Adipose tissue (tissue), 3 donors: ENCODE data around the gene C11orf58. TPM values are rescaled to one million over a fixed set of nuclear protein-coding genes. Genes with fewer than 3 reads are reported as not detected.

Experiments used
- H3K27ac ChIP-seq: one replicate; pipeline ENCODE4 v1.5.1; 2013; ENCODE audit warnings: low read depth, low read length
- WGBS, 3 donors: extraction: QIAGEN DNeasy Blood & Tissue Kit; methylation state at CpG; one replicate each; pipeline ENCODE4 v1.1.7; 2013; 5-methylcytosine and 5-hydroxymethylcytosine counted together
- polyA plus RNA-seq, 3 donors: library from polyadenylated mRNA; stranded (reverse); fragments of 200-250 nt; gene quantifications; one replicate each; pipeline ENCODE4 v1.2.3, GENCODE V29; 2013
- donor health status: healthy with polysubstance abuse.
- donor health status: Bipolar disorder and iron deficiency.
- donor health status: healthy.

Gene C11orf58
- polyA plus RNA-seq, 3 donors, result 70.1 to 147 (median 105) TPM

- WGBS, 3 donors, result 71 to 93% (median 89%) methylated on average over 3 of the region's 3 CpGs
- H3K27ac ChIP-seq, result no peak overlapping the region
Observed at GRCh38 chr11:16793511-16793910, 55.1 kb downstream of the C11orf58 start.

GRCh38 chr11:16794047-16794818 lies 55.8 kb downstream of the C11orf58 start:
- H3K27ac ChIP-seq, result no peak overlapping the region
- WGBS, 3 donors, result 92 to 93% (median 93%) methylated on average over 17 of the region's 17 CpGs

DNA sequence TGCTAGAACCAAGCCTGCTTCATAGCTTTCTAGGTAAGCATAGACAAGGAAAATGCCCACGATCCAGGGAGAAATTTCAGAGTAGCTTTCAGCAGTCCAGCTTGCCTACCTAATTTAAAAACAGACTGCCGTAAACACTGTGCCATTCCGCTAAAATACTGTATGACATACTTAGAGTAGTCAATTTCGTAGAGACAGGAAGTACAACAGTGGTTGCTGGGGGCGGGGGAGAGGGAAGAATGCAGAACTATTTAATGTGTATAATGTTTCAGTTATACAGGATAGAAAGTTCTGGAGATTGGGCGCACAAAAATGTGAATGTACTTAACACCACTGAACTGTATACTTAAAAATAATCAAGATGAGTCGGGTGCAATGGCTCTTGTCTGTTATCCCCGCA lies 56.7 kb downstream of the C11orf58 start:
- no peak overlapping the region for H3K27ac ChIP-seq
- WGBS, 3 donors, result 66 to 86% (median 68%) methylated on average over 8 of the region's 8 CpGs

DNA sequence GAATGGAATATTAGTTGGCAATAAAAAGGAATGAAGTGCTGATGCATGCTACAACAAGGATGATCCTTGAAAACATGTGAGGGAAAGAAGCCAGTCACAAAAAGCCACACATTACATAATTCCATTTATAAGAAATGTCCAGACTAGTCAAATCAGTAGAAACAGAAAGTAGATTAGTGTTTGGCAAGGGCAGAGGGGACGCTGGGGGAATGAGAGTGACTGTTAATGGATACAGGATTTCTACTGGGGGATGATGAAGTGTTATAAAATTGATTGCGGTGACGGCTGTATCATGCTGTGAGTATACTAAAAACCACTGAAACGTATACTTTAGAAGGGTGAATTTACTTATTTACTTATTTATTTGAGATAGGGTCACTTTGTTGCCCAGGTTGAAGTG lies 57.9 kb downstream of the C11orf58 start:
- 89 to 93% (median 92%) methylated on average over 4 of the region's 4 CpGs for WGBS, 3 donors

GRCh38 chr11:16797776-16798175 lies 59.3 kb downstream of the C11orf58 start:
- 68 to 83% (median 76%) methylated on average over 3 of the region's 3 CpGs for WGBS, 3 donors

More for the DNA sequence above, 57.9 kb downstream of the C11orf58 start:
- H3K27ac ChIP-seq, result no peak overlapping the region

DNA sequence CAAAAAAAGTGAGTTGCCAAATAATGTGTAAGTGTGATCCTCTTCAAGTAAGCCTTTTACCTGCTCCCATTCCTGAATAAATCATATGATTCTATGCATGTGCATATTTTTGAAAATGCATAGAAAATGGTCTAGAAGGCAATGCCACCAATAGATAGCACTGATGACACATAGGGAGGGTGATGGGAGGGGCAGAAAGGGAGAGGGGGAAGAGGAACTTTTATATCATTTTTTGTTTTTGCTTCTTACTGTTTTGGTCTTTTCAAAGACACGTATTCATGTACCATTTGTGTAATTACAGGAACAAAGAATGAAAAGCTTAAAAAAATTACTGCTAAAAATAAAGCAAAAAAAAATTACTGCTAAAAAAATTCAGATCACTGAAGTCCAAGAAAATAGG lies 60.8 kb downstream of the C11orf58 start:
- H3K27ac ChIP-seq, result no peak overlapping the region
- WGBS, 3 donors, result 63 to 90% (median 65%) methylated on average over 1 of the region's 1 CpG

More at GRCh38 chr11:16797776-16798175, 59.3 kb downstream of the C11orf58 start:
- no peak overlapping the region for H3K27ac ChIP-seq

- no peak overlapping the region for H3K27ac ChIP-seq
Observed at GRCh38 chr11:16799890-16800289, 61.4 kb downstream of the C11orf58 start.

DNA sequence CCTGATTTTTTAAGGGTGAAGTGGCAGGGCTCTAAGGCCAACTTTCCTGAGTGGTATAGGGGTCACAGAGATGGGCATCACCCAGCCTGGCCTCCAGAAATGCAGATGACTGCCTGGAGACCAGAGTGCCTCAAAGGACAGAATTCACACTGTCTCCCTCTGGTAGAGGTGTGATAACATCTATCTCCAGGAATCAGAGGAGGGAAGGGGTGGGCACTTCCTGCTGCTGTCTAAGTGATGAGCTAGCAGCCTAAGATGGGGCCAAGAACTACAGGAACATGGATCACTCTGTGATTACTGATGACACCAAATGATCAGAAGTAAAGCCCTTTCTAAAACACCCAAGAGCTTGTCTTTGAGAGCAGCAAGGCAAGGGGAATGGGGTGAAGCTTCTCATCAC lies 61.9 kb downstream of the C11orf58 start:
- H3K27ac ChIP-seq, result no peak overlapping the region

GRCh38 chr11:16801288-16801980 lies 63.0 kb downstream of the C11orf58 start:
- no peak overlapping the region for H3K27ac ChIP-seq
- WGBS, 3 donors, result 92 to 94% (median 93%) methylated on average over 10 of the region's 10 CpGs

- no peak overlapping the region for H3K27ac ChIP-seq
- 37 to 47% (median 39%) methylated on average over 7 of the region's 7 CpGs for WGBS, 3 donors
Observed at GRCh38 chr11:16804104-16804947, 65.9 kb downstream of the C11orf58 start.

DNA sequence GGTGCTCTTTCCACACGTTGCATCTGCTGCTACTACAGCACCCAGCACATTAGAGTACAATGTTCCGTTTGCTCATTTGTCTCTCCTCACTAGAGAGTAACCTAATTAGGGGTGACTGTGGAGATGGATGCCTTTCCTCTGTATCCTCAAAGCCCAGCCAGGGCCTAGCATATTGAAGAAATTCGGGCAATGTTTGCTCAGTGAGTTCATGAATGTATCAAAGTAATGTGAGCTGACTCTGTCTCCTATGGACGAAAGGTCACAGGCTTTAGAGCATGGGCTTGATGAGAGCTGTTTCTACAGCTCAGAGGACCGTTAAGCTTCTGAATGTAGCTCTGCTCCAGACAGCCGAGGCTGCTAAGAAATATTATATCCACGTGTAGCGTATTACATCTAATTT lies 67.5 kb downstream of the C11orf58 start:
- WGBS, 3 donors, result 76 to 82% (median 78%) methylated on average over 8 of the region's 8 CpGs
- no peak overlapping the region for H3K27ac ChIP-seq

GRCh38 chr11:16806791-16807190 lies 68.3 kb downstream of the C11orf58 start:
- H3K27ac ChIP-seq, result no peak overlapping the region
- 34 to 67% (median 38%) methylated on average over 11 of the region's 11 CpGs for WGBS, 3 donors

GRCh38 chr11:16807306-16807705 lies 68.9 kb downstream of the C11orf58 start:
- WGBS, 3 donors, result 32 to 83% (median 47%) methylated on average over 3 of the region's 3 CpGs
- H3K27ac ChIP-seq, result no peak overlapping the region
